Measurements from ENCODE around the gene OR5T1.

Gene OR5T1

DNA sequence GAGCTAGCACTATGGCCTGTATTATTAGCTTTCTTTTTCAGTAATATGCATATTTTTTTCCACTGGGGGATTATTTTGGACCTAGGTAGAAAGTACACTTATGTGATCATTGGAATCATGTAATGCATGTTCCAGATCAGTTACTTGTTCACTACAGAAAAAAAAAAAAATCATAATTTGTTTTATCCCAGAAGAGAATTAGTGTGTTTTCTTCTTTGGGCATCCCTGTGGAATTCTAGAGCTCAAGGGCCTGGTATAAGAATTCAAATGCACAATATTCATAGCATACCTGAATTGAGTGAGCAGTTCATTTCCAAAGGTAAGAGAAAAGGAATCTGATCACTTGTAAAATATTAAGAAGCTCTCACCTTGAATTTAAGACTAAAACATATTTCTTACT is at the start of gene OR5T1:
OR5T1 (plus strand) TSS at position 301 of the 400 bp plus-strand sequence. CDS start 1,485 bp downstream, outside the sequence.
- no peak for DNase-seq

DNA sequence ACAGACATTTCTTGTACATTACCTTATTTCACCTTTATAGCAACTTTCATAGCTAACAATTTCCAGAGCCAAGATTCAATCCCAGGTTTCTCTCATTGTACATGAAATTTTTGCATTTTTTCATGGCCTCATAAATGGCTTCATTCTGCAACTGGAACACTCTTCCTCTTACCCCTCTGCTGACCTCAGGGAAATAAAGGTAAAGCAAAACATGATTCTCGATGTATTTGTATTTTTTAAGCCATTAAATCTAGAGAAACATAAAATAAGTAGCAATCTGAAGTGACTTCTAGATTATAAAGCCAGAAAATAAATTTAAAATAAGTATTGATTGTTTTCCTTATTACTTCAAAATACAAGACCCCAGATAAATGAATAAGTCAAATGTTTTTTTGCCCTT is 39.8 kb upstream of the OR5T1 start, which contains the start of gene OR5T2:
OR5T2 (minus strand) TSS at position 101 of the 400 bp plus-strand sequence. CDS start 1,193 bp downstream, outside the sequence.
- no peak for DNase-seq

DNA sequence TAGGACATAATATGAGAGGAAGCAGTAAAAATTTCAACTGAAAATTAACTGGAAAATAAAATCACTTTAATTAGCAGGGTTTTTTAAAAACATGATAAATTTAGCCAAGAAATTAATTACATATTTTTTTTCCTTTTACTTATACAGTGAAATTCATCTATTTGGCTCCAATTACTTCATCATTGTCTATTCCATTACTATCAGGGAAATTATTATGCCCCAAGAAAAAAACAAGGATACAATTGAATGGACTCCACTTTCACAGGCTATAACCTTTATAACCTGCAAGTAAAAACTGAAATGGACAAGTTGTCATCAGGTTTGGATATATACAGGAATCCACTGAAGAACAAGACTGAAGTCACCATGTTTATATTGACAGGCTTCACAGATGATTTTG is 22.0 kb upstream of the OR5T1 start, which contains the start of gene OR5T3:
OR5T3 (plus strand) TSS at position 301 of the 400 bp plus-strand sequence; CDS start at position 301, 0 bp downstream.
- DNase-seq, result no peak

DNA sequence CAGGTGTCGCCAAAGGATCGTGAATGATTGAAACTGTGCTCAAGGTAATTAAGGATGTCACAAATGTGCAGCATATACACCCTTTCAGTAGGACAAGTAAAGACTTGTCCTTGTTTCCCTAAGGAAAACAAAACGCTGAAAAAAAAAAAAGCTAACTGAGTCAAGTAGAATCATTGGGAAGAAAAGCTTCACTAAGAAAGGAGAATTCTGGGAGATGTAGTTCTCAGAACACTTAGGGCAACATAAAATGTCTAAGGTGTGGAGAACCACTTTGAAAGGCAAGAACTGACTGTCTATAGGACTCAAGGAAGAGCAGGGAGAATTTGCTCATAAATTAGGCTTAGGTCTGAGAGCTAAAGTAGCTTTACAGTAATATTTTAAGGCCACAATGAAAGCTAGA is 2.9 kb upstream of the OR5T1 start:
- DNase-seq, result no peak

DNA sequence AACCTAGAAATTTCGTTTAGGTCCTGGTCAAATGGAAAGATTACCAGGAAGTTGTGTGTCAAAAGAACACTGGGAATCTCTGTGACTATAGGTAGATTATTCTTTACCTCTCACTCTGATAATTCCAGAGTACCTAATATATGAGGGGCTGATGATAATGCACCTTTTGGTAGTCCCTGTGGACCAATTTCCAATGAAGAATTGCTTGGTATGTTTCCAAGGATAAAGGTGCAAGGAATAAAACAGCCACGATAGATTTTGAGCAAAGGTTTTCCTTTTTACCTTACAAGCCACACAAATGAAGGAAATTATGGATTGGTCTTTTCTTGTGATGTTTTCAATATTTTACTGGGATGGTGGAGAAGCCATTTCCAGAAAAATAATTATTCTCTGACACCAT is 18.2 kb downstream of the OR5T1 start, which contains the start of gene OR8H1:
OR8H1 (minus strand) TSS at position 101 of the 400 bp plus-strand sequence. CDS start 1,192 bp downstream, outside the sequence.
- no peak for DNase-seq

DNA sequence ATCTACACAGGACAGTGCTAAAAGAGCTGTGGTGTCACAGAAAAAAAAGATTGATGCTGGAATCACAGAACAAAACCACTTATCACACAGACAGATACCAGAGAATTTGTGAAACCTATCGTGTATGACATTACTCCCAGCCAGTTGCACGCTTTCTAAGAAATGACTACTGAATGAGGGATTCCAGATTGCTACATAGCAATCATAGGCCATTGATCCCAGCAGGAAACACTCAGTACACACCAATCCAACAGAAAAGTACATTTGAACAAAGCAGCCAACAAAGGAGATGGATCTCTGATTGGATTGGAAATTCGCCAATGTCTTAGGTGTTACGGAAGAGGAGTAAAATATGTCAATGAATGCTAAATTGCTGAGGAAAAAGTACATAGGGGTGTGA is 22.9 kb downstream of the OR5T1 start:
- DNase-seq, result no peak

DNA sequence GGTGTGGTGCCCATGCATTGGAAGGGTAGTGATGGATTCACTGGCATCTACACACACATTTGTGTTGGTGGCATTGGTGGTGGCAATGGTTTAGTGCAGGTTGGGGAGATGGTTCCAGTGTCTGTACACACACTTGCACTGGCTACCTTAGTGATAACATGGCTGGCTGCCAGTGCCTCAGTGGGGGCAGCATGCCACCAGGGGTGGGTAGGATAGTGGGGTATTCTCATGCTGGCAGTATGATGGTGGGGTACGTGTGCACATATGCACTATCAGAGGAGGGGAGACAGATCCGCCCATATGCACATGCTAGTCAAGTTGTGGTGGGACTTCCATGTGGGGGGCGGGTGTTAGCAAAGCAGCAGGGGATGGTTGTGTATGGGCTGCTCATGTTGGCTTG is 33.9 kb downstream of the OR5T1 start:
- DNase-seq, result no peak

DNA sequence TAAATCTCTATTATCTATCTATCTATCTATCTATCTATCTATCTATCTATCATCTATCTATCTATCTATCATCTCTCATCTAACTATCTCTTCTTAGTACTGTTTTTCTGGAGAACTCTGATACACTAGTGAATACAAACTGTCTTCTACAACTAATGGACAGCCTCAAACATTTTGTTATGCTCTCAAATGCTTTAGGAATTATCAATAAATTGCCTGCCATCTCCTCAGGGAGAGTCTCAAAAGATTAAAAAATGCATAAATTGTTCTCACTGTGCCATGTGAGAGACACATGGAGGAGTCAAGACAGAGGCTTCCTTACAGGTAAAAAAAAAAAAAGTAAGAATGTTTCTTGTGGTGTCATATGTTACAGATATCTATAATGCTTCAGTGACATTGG is 40.9 kb downstream of the OR5T1 start, which contains the start of gene OR8K3:
OR8K3 (plus strand) TSS at position 301 of the 400 bp plus-strand sequence. CDS start 3,163 bp downstream, outside the sequence.
- no peak for DNase-seq

All from NCI-H82 (cell line).